ENCODE measurements around the gene TSPOAP1.

DNA sequence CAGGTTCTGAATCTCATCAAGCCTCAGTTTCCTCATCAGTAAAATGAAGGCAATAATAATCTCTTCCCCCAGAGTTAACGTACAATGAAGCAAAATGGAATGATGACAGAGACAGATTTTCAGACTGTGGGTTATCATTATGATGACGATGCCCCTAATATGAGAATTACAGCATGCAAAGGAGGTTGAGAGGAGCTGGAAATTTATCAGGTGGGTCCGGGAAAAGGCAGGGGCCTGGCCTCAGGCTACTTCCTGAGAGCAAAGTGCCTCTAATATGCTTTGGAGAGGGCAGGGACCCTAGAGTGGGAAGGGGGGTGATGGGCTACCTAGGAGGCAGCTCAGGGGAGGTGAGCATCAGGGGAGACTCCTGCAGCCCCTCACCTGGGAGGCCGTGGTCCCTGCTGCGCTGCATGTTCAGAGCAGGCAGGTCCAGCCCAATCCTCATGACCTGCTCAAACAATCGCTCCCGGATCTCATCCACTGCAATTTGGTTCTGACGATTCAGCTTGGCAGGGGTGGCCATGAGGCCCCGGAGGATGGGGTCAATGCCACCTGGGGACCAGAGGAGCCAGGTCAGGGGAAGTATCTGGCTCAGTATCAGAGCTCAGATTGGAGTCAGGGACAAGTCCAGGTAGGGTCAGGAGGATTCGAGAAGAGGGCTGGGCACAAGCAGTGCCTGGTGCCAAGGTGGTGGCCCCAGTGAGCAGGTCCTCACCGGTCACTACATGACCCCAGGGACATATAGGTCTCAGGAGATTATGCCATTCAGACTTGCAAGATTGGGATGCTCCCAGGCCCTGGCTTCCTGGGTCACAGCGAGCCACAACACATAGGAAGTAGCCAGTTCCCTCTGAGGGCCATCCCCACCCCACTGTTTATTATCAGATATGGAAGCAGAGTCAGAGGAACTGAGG, 56.0 kb downstream of the TSPOAP1 start:
- TF ChIP-seq EZH2phosphoT487 (IDR thresholded peaks at IDR 0.05; ENCODE audit: borderline replicate concordance) (no peak), CTCF (conservative IDR thresholded peaks at IDR 0.05; ENCODE audit: low read length) (no peak)
